ENCODE data around the gene GNAL.

The GNAL gene

GRCh38 chr18:11808001-11808855, 119.2 kb downstream of the GNAL start:
- no peak for DNase-seq (ENCODE audit: low read depth in 3 of 3)

- DNase-seq (ENCODE audit: low read depth in 3 of 3) = no peak
Observed at GRCh38 chr18:11809895-11810294, 120.8 kb downstream of the GNAL start.

GRCh38 chr18:11810379-11810778, 121.3 kb downstream of the GNAL start:
- no peak for DNase-seq (ENCODE audit: low read depth in 3 of 3)

- no peak for DNase-seq (ENCODE audit: low read depth in 3 of 3)
Observed at GRCh38 chr18:11811009-11811408, 121.9 kb downstream of the GNAL start.

- no peak for DNase-seq (ENCODE audit: low read depth in 3 of 3)
Observed at GRCh38 chr18:11817229-11817628, 128.2 kb downstream of the GNAL start.

- DNase-seq (ENCODE audit: low read depth in 3 of 3) = no peak
Observed at GRCh38 chr18:11818486-11819203, 129.6 kb downstream of the GNAL start.

GRCh38 chr18:11819938-11820337, 130.9 kb downstream of the GNAL start:
- no peak for DNase-seq (ENCODE audit: low read depth in 3 of 3)

GRCh38 chr18:11820697-11821096, 131.6 kb downstream of the GNAL start:
- no peak for DNase-seq (ENCODE audit: low read depth in 3 of 3)

- DNase-seq (ENCODE audit: low read depth in 3 of 3) = no peak
Observed at GRCh38 chr18:11821208-11821607, 132.1 kb downstream of the GNAL start.

GRCh38 chr18:11821643-11822237, 132.7 kb downstream of the GNAL start:
- DNase-seq (ENCODE audit: low read depth in 3 of 3) = no peak

GRCh38 chr18:11823545-11823944, 134.5 kb downstream of the GNAL start:
- DNase-seq (ENCODE audit: low read depth in 3 of 3) = no peak

GRCh38 chr18:11826836-11827235, 137.8 kb downstream of the GNAL start:
- no peak for DNase-seq (ENCODE audit: low read depth in 3 of 3)

- DNase-seq (ENCODE audit: low read depth in 3 of 3) = no peak
Observed at GRCh38 chr18:11828786-11829432, 139.8 kb downstream of the GNAL start.

GRCh38 chr18:11830585-11830984, 141.5 kb downstream of the GNAL start:
- no peak for DNase-seq (ENCODE audit: low read depth in 3 of 3)

- no peak for DNase-seq (ENCODE audit: low read depth in 3 of 3)
Observed at GRCh38 chr18:11831921-11832320, 142.9 kb downstream of the GNAL start.

GRCh38 chr18:11834772-11835171, 145.7 kb downstream of the GNAL start:
- DNase-seq (ENCODE audit: low read depth in 3 of 3) = no peak

- no peak for DNase-seq (ENCODE audit: low read depth in 3 of 3)
Observed at GRCh38 chr18:11839556-11839955, 150.5 kb downstream of the GNAL start.

GRCh38 chr18:11840493-11840892, 151.4 kb downstream of the GNAL start:
- no peak for DNase-seq (ENCODE audit: low read depth in 3 of 3)

GRCh38 chr18:11842562-11842961, 153.5 kb downstream of the GNAL start:
- DNase-seq (ENCODE audit: low read depth in 3 of 3) = no peak

GRCh38 chr18:11844436-11844835, 155.4 kb downstream of the GNAL start:
- DNase-seq (ENCODE audit: low read depth in 3 of 3) = no peak

- no peak for DNase-seq (ENCODE audit: low read depth in 3 of 3)
Observed at GRCh38 chr18:11845654-11846053, 156.6 kb downstream of the GNAL start.

- no peak for DNase-seq (ENCODE audit: low read depth in 3 of 3)
Observed at GRCh38 chr18:11847811-11848210, 158.7 kb downstream of the GNAL start.

Data from stimulated activated CD4-positive, alpha-beta T cell treated with anti-CD3 and anti-CD28 coated beads, TNF-alpha, amount 100 ng/mL, for 4 hours (primary cell).